GM23248 (cell line): ENCODE results near the gene ERCC2. TPM values are rescaled to one million over a fixed set of nuclear protein-coding genes. Genes with fewer than 3 reads are reported as not detected.

Experiments used
- DNase-seq: peaks from one replicate; pipeline ENCODE4 v3.0.0-alpha.2; 2015
- H2AFZ ChIP-seq: fragments of 200-600 bp; sonication (generic); 2 replicates; pipeline ENCODE4 v1.6.1; 2016; ENCODE audit warnings: antibody characterized with exemption
- H3F3A ChIP-seq: fragments of 200-600 bp; sonication (generic); 2 replicates; pipeline ENCODE4 v1.6.1; 2016; ENCODE audit warnings: mild to moderate bottlenecking, antibody characterized with exemption, mixed run types; ENCODE audit not compliant: insufficient read depth
- H3K27ac ChIP-seq: fragments of 200-600 bp; sonication (generic); 2 replicates; pipeline ENCODE4 v1.5.1; 2016; ENCODE audit warnings: mild to moderate bottlenecking
- H3K27me3 ChIP-seq: fragments of 200-600 bp; sonication (generic); replicated peaks from 2 replicates; pipeline ENCODE4 v1.6.1; 2016; ENCODE audit warnings: mild to moderate bottlenecking; ENCODE audit not compliant: insufficient read depth
- H3K36me3 ChIP-seq: fragments of 200-600 bp; sonication (generic); 2 replicates; pipeline ENCODE4 v1.6.1; 2016; ENCODE audit warnings: low read depth, mild to moderate bottlenecking
- H3K4me1 ChIP-seq: fragments of 200-600 bp; sonication (generic); 2 replicates; pipeline ENCODE4 v1.6.1; 2016; ENCODE audit warnings: mild to moderate bottlenecking; ENCODE audit not compliant: insufficient read depth
- H3K4me2 ChIP-seq: fragments of 200-600 bp; sonication (generic); one replicate; pipeline ENCODE4 v1.6.1; 2016; ENCODE audit warnings: mild to moderate bottlenecking; ENCODE audit not compliant: unreplicated experiment
- H3K4me3 ChIP-seq: fragments of 200-600 bp; sonication (generic); 2 replicates; pipeline ENCODE4 v1.5.1; 2016; ENCODE audit warnings: mild to moderate bottlenecking
- H3K79me2 ChIP-seq: fragments of 200-600 bp; sonication (generic); 2 replicates; pipeline ENCODE4 v1.6.1; 2016; ENCODE audit warnings: mild to moderate bottlenecking; ENCODE audit not compliant: insufficient read depth
- H3K9ac ChIP-seq: fragments of 200-600 bp; sonication (generic); 2 replicates; pipeline ENCODE4 v1.6.1; 2016; ENCODE audit warnings: mild to moderate bottlenecking
- H3K9me2 ChIP-seq: fragments of 200-600 bp; sonication (generic); 2 replicates; pipeline ENCODE4 v1.6.1; 2016; ENCODE audit warnings: mixed run types, mild to moderate bottlenecking, moderate library complexity; ENCODE audit not compliant: insufficient read depth
- H3K9me3 ChIP-seq: fragments of 200-600 bp; sonication (generic); one replicate; pipeline ENCODE4 v1.6.1; 2017; ENCODE audit warnings: low read depth
- H4K20me1 ChIP-seq: fragments of 200-600 bp; sonication (generic); 2 replicates; pipeline ENCODE4 v1.6.0; 2016; ENCODE audit not compliant: insufficient read depth
- EZH2 ChIP-seq: fragments of 200-600 bp; sonication (generic); IDR thresholded peaks from 2 replicates; pipeline ENCODE4 v1.6.1; 2018; ENCODE audit warnings: antibody characterized with exemption, mild to moderate bottlenecking; ENCODE audit not compliant: insufficient read depth, poor library complexity, severe bottlenecking
- EZH2phosphoT487 ChIP-seq: fragments of 200-600 bp; sonication (generic); IDR thresholded peaks from 2 replicates; pipeline ENCODE4 v1.6.1; 2018; ENCODE audit warnings: antibody characterized with exemption, moderate library complexity, mild to moderate bottlenecking, low read depth; ENCODE audit not compliant: insufficient read depth
- WGBS, 2 experiments: methylation state at CpG; one replicate each; pipeline ENCODE4 v1.1.6; 2015 to 2017; ENCODE audit warnings: low lambda C conversion rate in 2 of 2, low coverage in 1 of 2; ENCODE audit errors: missing lambda C conversion rate in 2 of 2; 5-methylcytosine and 5-hydroxymethylcytosine counted together
- in situ Hi-C: fragments of 300-500 bp; cut with MboI; formaldehyde crosslinking; loops from 2 replicates; pipeline ENCODE4 v1.15.0; 2020
- polyA plus RNA-seq: library from polyadenylated mRNA; unstranded; fragments of >200 nt; fragmentation: Nextera tagmentation; extraction: Ambion mirVana; gene quantifications from 2 replicates; pipeline ENCODE4 v1.2.1, GENCODE V29; 2016
- total RNA-seq: library from RNA; depleted of rRNA; stranded (reverse); fragments of >200 nt; shearing (Covaris generic); gene quantifications from 2 replicates; pipeline ENCODE4 v1.2.3, GENCODE V29; 2014

Gene ERCC2
- total and polyA plus RNA-seq, 2 experiments from 2014 or later, result 13.7 to 32.3 TPM

- TF ChIP-seq EZH2, result no peak
- TF ChIP-seq EZH2phosphoT487, result no peak
- no peaks in the 10 kb centered on the region for H3K4me1 ChIP-seq
- H3K4me2 ChIP-seq, result no peak overlapping the region
- H3K4me3 ChIP-seq, result no peak overlapping the region
- H4K20me1 ChIP-seq, result no peaks in the 10 kb centered on the region
- H3K9me3 ChIP-seq, result no peaks in the 10 kb centered on the region
- H3F3A ChIP-seq, result no peaks in the 10 kb centered on the region
- no peaks in the 10 kb centered on the region for H3K9me2 ChIP-seq
- 63 to 67% methylated on average over 13 of the region's 13 CpGs for WGBS, 2 experiments
- H3K27ac ChIP-seq, result no peak overlapping the region
- no peak for DNase-seq
- H3K36me3 ChIP-seq, result no peaks in the 10 kb centered on the region
- H2AFZ ChIP-seq, result no peak overlapping the region
- in situ Hi-C loops, result no loop called here
- H3K79me2 ChIP-seq, result no peaks in the 10 kb centered on the region
- H3K9ac ChIP-seq, result no peak overlapping the region
- peaks cover 14% of the 10 kb centered on the region for H3K27me3 ChIP-seq
Measured at GRCh38 chr19:45327404-45328143, 42.8 kb downstream of the ERCC2 start.

GRCh38 chr19:45324349-45324907 lies 45.9 kb downstream of the ERCC2 start:
- DNase-seq, result no peak
- Histone ChIP-seq H3K79me2 (no peaks in the 10 kb centered on the region), H3K4me2 (no peak overlapping the region), H3K36me3 (no peaks in the 10 kb centered on the region), H3F3A (no peaks in the 10 kb centered on the region), H4K20me1 (no peaks in the 10 kb centered on the region), H3K27ac (no peak overlapping the region), H3K9ac (no peak overlapping the region), H2AFZ (no peak overlapping the region), H3K27me3 (peaks cover 14% of the 10 kb centered on the region), H3K9me3 (no peaks in the 10 kb centered on the region), H3K4me3 (no peak overlapping the region), H3K4me1 (no peaks in the 10 kb centered on the region), H3K9me2 (no peaks in the 10 kb centered on the region)
- 45 to 47% methylated on average over 11 of the region's 11 CpGs for WGBS, 2 experiments
- TF ChIP-seq EZH2phosphoT487, result no peak
- TF ChIP-seq EZH2, result no peak
- in situ Hi-C loops, result no loop called here

- peak overlapping the region; percentile 65 for H3K4me2 ChIP-seq
- DNase-seq, result peak; percentile 33
- peak overlapping the region; percentile 47 for H3K4me3 ChIP-seq
- peak overlapping the region; percentile 58; the same call in 1 of the 2 replicates for H2AFZ ChIP-seq
- H3F3A ChIP-seq, result no peaks in the 10 kb centered on the region
- in situ Hi-C loops, result no loop called here
- peaks cover 14% of the 10 kb centered on the region for H3K27me3 ChIP-seq
- no peaks in the 10 kb centered on the region for H3K79me2 ChIP-seq
- H3K9ac ChIP-seq, result no peak overlapping the region
- no peaks in the 10 kb centered on the region for H4K20me1 ChIP-seq
- 10 to 18% methylated on average over 9 to 30 of the region's 30 CpGs for WGBS, 2 experiments
- no peak overlapping the region for H3K27ac ChIP-seq
- no peaks in the 10 kb centered on the region for H3K9me2 ChIP-seq
- no peaks in the 10 kb centered on the region for H3K4me1 ChIP-seq
- H3K36me3 ChIP-seq, result no peaks in the 10 kb centered on the region
- TF ChIP-seq EZH2 (peak; percentile 37), EZH2phosphoT487 (no peak)
- no peaks in the 10 kb centered on the region for H3K9me3 ChIP-seq
Measured at GRCh38 chr19:45323671-45324081, 46.7 kb downstream of the ERCC2 start.

GRCh38 chr19:45322744-45323281 lies 47.6 kb downstream of the ERCC2 start, which contains the start of gene CKM:
CKM (minus strand) TSS chr19:45322875; CDS start chr19:45319713, 3,162 bp downstream.
- Histone ChIP-seq H3K4me2 (peak within 1 kb of the TSS; percentile 65), H2AFZ (peak within 1 kb of the TSS; percentile 58; the same call in 1 of the 2 replicates), H3F3A (no peaks in the 10 kb centered on the region), H3K4me1 (no peaks in the 10 kb centered on the region), H4K20me1 (no peaks in the 10 kb centered on the region), H3K36me3 (no peaks in the 10 kb centered on the region), H3K79me2 (no peaks in the 10 kb centered on the region), H3K9me2 (no peaks in the 10 kb centered on the region), H3K9ac (no peak within 1 kb of the TSS), H3K9me3 (no peaks in the 10 kb centered on the region), H3K4me3 (peak within 1 kb of the TSS; percentile 47), H3K27me3 (peaks cover 14% of the 10 kb centered on the region), H3K27ac (no peak within 1 kb of the TSS)
- in situ Hi-C loops, result no loop called here
- no peak for DNase-seq
- TF ChIP-seq EZH2phosphoT487, result no peak
- no peak for TF ChIP-seq EZH2
- WGBS, 2 experiments, result 11 to 12% methylated on average over 9 to 14 of the region's 15 CpGs
